Calu3 (cell line): ENCODE data around the gene ABHD2. TPM values are rescaled to one million over a fixed set of nuclear protein-coding genes. Genes with fewer than 3 reads are reported as not detected.
"Not testable (repeated sequence)": the region's sequence is repeated elsewhere in the genome, so short reads cannot be mapped to it uniquely, and the experiment has no call there.

Experiments
- BruUV-seq: library from RNA; stranded (reverse); fragments of 400-500 nt; replicated peaks from 2 replicates; lab custom pipeline; 2021; lab: Mats Ljungman, UMichigan
- CTCF ChIA-PET: fragments of 300-600 bp; sonication (Branson Sonifier 250); formaldehyde crosslinking; loops from one replicate; lab custom pipeline; 2022; ENCODE audit warnings: antibody characterized with exemption; lab: Charles Lee
- DNase-seq: peaks from one replicate; pipeline ENCODE4 v3.0.0; 2022
- H3K27ac Mint-ChIP-seq: one replicate; pipeline ENCODE4 v1.8.0; 2022; ENCODE audit warnings: mixed read lengths; ENCODE audit not compliant: unreplicated experiment
- H3K27me3 Mint-ChIP-seq: one replicate; pipeline ENCODE4 v1.8.0; 2022; ENCODE audit warnings: mixed read lengths; ENCODE audit not compliant: unreplicated experiment
- H3K36me3 Mint-ChIP-seq: one replicate; pipeline ENCODE4 v1.8.0; 2022; ENCODE audit warnings: mild to moderate bottlenecking, moderate library complexity, mixed read lengths; ENCODE audit not compliant: insufficient read depth, unreplicated experiment
- H3K4me1 Mint-ChIP-seq: one replicate; pipeline ENCODE4 v1.8.0; 2022; ENCODE audit warnings: mild to moderate bottlenecking, low read depth, mixed read lengths; ENCODE audit not compliant: unreplicated experiment
- H3K4me3 Mint-ChIP-seq: one replicate; pipeline ENCODE4 v1.8.0; 2022; ENCODE audit warnings: mild to moderate bottlenecking, low read depth, moderate library complexity, mixed read lengths; ENCODE audit not compliant: unreplicated experiment
- H3K9me3 Mint-ChIP-seq: one replicate; pipeline ENCODE4 v1.8.0; 2022; ENCODE audit warnings: low read depth, mixed read lengths; ENCODE audit not compliant: unreplicated experiment
- CTCF ChIP-seq: fragments of 200-600 bp; IDR thresholded peaks from one replicate; pipeline ENCODE4 v1.8.0; 2022; ENCODE audit warnings: antibody characterized with exemption; ENCODE audit not compliant: unreplicated experiment
- intact Hi-C: fragments of 100-400 bp; cut with micrococcal nuclease; formaldehyde crosslinking; loops from one replicate; pipeline ENCODE4 v1.10.0; 2022; ENCODE audit not compliant: unreplicated experiment
- total RNA-seq: library from RNA; stranded (reverse); gene quantifications from 2 replicates; pipeline ENCODE4 v1.2.3, GENCODE V29; 2022

ABHD2 gene
- total RNA-seq, 1 experiment from 2014 or later: 353 TPM

GRCh38 chr15:89083246-89083645 is 5.0 kb upstream of the ABHD2 start:
- CTCF ChIA-PET: no interaction called here
- Mint-ChIP-seq H3K27ac (no peak overlapping the region), H3K4me1 (peaks cover 8% of the 10 kb centered on the region), H3K36me3 (no peaks in the 10 kb centered on the region), H3K27me3 (no peaks in the 10 kb centered on the region), H3K9me3 (peaks cover 5% of the 10 kb centered on the region), H3K4me3 (no peak overlapping the region)
- no peak for TF ChIP-seq CTCF
- BruUV-seq: no TSS peak
- DNase-seq: no peak
- intact Hi-C loops: no loop called here

GRCh38 chr15:89085289-89085926 is 2.8 kb upstream of the ABHD2 start:
- CTCF ChIA-PET: no interaction called here

GRCh38 chr15:89085933-89086332 is 2.3 kb upstream of the ABHD2 start:
- DNase-seq, H3K27me3 Mint-ChIP-seq, intact Hi-C loops, CTCF ChIA-PET, BruUV-seq, H3K27ac Mint-ChIP-seq, H3K9me3 Mint-ChIP-seq, H3K36me3 Mint-ChIP-seq, H3K4me3 Mint-ChIP-seq: not testable (repeated sequence)
- H3K4me1 Mint-ChIP-seq: peaks cover 27% of the 10 kb centered on the region

More at GRCh38 chr15:89085289-89085926, 2.8 kb upstream of the ABHD2 start:
- Mint-ChIP-seq H3K27me3 (no peaks in the 10 kb centered on the region), H3K27ac (no peak overlapping the region), H3K9me3 (peaks cover under 1% of the 10 kb centered on the region), H3K36me3 (no peaks in the 10 kb centered on the region), H3K4me3 (no peak overlapping the region), H3K4me1 (peaks cover 22% of the 10 kb centered on the region)
- TF ChIP-seq CTCF: no peak
- DNase-seq: no peak
- no TSS peak for BruUV-seq
- intact Hi-C loops: no loop called here

GRCh38 chr15:89086390-89086789 is 1.9 kb upstream of the ABHD2 start:
- CTCF ChIA-PET: not testable (repeated sequence)

GRCh38 chr15:89087161-89087829 is 961 bp upstream of the ABHD2 start:
- no peak for TF ChIP-seq CTCF
- Mint-ChIP-seq H3K27ac (no peak overlapping the region), H3K4me1 (peaks cover 41% of the 10 kb centered on the region), H3K36me3 (no peaks in the 10 kb centered on the region), H3K4me3 (no peak overlapping the region), H3K9me3 (no peaks in the 10 kb centered on the region), H3K27me3 (no peaks in the 10 kb centered on the region)
- TSS peak; percentile 77 for BruUV-seq
- no peak for DNase-seq
- intact Hi-C loops: no loop called here
- CTCF ChIA-PET: interaction anchor here (0.8 to 5.2 kb wide), 18 partner anchors 10 to 448 kb away, joined by 3 to 38 read pairs (median 6); partner anchors contain the start of gene ISG20

More at GRCh38 chr15:89086390-89086789, 1.9 kb upstream of the ABHD2 start:
- peaks cover 32% of the 10 kb centered on the region for H3K4me1 Mint-ChIP-seq
- intact Hi-C loops, H3K27me3 Mint-ChIP-seq, BruUV-seq, H3K27ac Mint-ChIP-seq, DNase-seq, H3K9me3 Mint-ChIP-seq, H3K4me3 Mint-ChIP-seq, H3K36me3 Mint-ChIP-seq: not testable (repeated sequence)
